H1 (cell line): ENCODE measurements around the gene IL36G. TPM values are rescaled to one million over a fixed set of nuclear protein-coding genes. Genes with fewer than 3 reads are reported as not detected.

ENCODE experiments used
- CTCF ChIA-PET: fragments of 300-600 bp; sonication (Branson Sonifier 250); formaldehyde crosslinking; loops from one replicate; lab custom pipeline; 2021; ENCODE audit not compliant: partially characterized antibody; lab: Charles Lee
- POLR2A ChIA-PET: fragments of 300-600 bp; sonication (Branson Sonifier 250); formaldehyde crosslinking; loops from one replicate; lab custom pipeline; 2021; ENCODE audit warnings: inconsistent platforms; ENCODE audit not compliant: partially characterized antibody; lab: Charles Lee
- DNase-seq, 2 experiments: peaks; one replicate each; pipeline versions ENCODE4 v3.0.0 to v3.0.0-alpha.2; 2010 to 2022; ENCODE audit warnings: low spot score in 2 of 2, low read depth in 1 of 2, mixed read lengths in 1 of 2
- FAIRE-seq: peaks from 2 replicates; lab custom pipeline; 2011; peaks lifted over from hg19 to GRCh38; lab: Jason Lieb, UNC
- H2AFZ ChIP-seq: 2 replicates; pipeline ENCODE4 v1.8.1; 2012; ENCODE audit warnings: low read length, inconsistent platforms
- H2AK5ac ChIP-seq: 2 replicates; pipeline ENCODE4 v1.6.1; 2013; ENCODE audit warnings: low read depth, low read length
- H2BK120ac ChIP-seq: replicated peaks from 2 replicates; pipeline ENCODE3; 2013; ENCODE audit warnings: low read depth, low read length, inconsistent platforms
- H2BK12ac ChIP-seq: 2 replicates; pipeline ENCODE4 v1.6.1; 2013; ENCODE audit warnings: low read depth, low read length
- H2BK15ac ChIP-seq: 2 replicates; pipeline ENCODE4 v1.6.1; 2013; ENCODE audit warnings: low read length
- H2BK20ac ChIP-seq: 2 replicates; pipeline ENCODE4 v1.6.1; 2013; ENCODE audit warnings: low read length
- H2BK5ac ChIP-seq: 2 replicates; pipeline ENCODE4 v1.6.1; 2013; ENCODE audit warnings: low read depth, low read length
- H3K14ac ChIP-seq: 2 replicates; pipeline ENCODE4 v1.6.1; 2013; ENCODE audit warnings: inconsistent platforms; ENCODE audit not compliant: insufficient read length
- H3K18ac ChIP-seq: 2 replicates; pipeline ENCODE4 v1.6.1; 2013; ENCODE audit warnings: low read length; ENCODE audit errors: extremely low read depth
- H3K23ac ChIP-seq: 2 replicates; pipeline ENCODE4 v1.6.1; 2013; ENCODE audit warnings: inconsistent platforms; ENCODE audit not compliant: insufficient read length
- H3K23me2 ChIP-seq: 2 replicates; pipeline ENCODE4 v1.6.1; 2013; ENCODE audit warnings: low read depth, low read length
- H3K27ac ChIP-seq: 2 replicates; pipeline ENCODE4 v1.6.1; 2011; ENCODE audit warnings: low read depth, low read length, inconsistent platforms
- H3K27me3 ChIP-seq, 4 experiments: replicated peaks in 1 of 4; 1 replicate in 1 of 4; 2 replicates in 3 of 4; pipeline versions ENCODE4 v1.6.1 to v1.8.1; 2011 to 2013; ENCODE audit warnings: low read length in 3 of 4, mild to moderate bottlenecking in 3 of 4, inconsistent platforms in 2 of 4, mixed read lengths in 2 of 4, moderate library complexity in 1 of 4; ENCODE audit not compliant: control insufficient read depth in 3 of 4, insufficient read depth in 3 of 4; ENCODE audit errors: extremely low read depth in 1 of 4
- H3K36me3 ChIP-seq, 4 experiments: 2 replicates each; pipeline versions ENCODE4 v1.6.1 to v1.8.1; 2011 to 2013; ENCODE audit warnings: mild to moderate bottlenecking in 4 of 4, low read length in 3 of 4, moderate library complexity in 2 of 4, control low read depth in 1 of 4, inconsistent platforms in 1 of 4; ENCODE audit not compliant: insufficient read depth in 4 of 4, control insufficient read depth in 2 of 4
- H3K4ac ChIP-seq: replicated peaks from 2 replicates; pipeline ENCODE3; 2013; ENCODE audit warnings: low read length, low read depth, mixed read lengths, inconsistent platforms; ENCODE audit not compliant: insufficient read length
- H3K4me1 ChIP-seq, 4 experiments: replicated peaks in 1 of 4; 1 replicate in 1 of 4; 2 replicates in 3 of 4; pipeline versions ENCODE4 v1.6.1 to v1.8.1; 2011 to 2013; ENCODE audit warnings: low read length in 3 of 4, inconsistent platforms in 2 of 4, mixed read lengths in 1 of 4; ENCODE audit not compliant: insufficient read depth in 4 of 4, control insufficient read depth in 3 of 4
- H3K4me2 ChIP-seq, 2 experiments: 2 replicates each; pipeline versions ENCODE4 v1.6.1 to v1.8.1; 2011 to 2013; ENCODE audit warnings: low read depth in 2 of 2, low read length in 2 of 2, control low read depth in 1 of 2, inconsistent platforms in 1 of 2, mild to moderate bottlenecking in 1 of 2; ENCODE audit not compliant: insufficient read depth in 1 of 2
- H3K4me3 ChIP-seq, 4 experiments: fragments of 200-600, 300-600 bp in 1 of 4; sonication (generic), shearing (Covaris generic), sonication (Bioruptor Twin) in 1 of 4; 2 replicates each; pipeline versions ENCODE4 v1.5.1 to v1.8.1; 2011 to 2016; ENCODE audit warnings: low read length in 4 of 4, low read depth in 3 of 4, control low read depth in 2 of 4, inconsistent platforms in 2 of 4, mild to moderate bottlenecking in 2 of 4, mixed read lengths in 1 of 4, moderate library complexity in 1 of 4; ENCODE audit not compliant: insufficient read depth in 2 of 4; ENCODE audit errors: extremely low read depth in 1 of 4
- H3K56ac ChIP-seq: replicated peaks from 2 replicates; pipeline ENCODE3; 2013; ENCODE audit warnings: low read depth, mild to moderate bottlenecking, mixed read lengths, low read length, inconsistent platforms; ENCODE audit not compliant: insufficient read length
- H3K79me1 ChIP-seq: 2 replicates; pipeline ENCODE4 v1.6.1; 2013; ENCODE audit warnings: low read depth, low read length, control low read depth
- H3K79me2 ChIP-seq, 2 experiments: 2 replicates each; pipeline versions ENCODE4 v1.6.1 to v1.8.1; 2012 to 2013; ENCODE audit warnings: low read length in 2 of 2, mild to moderate bottlenecking in 2 of 2, inconsistent platforms in 1 of 2; ENCODE audit not compliant: insufficient read depth in 2 of 2, control insufficient read depth in 1 of 2
- H3K9ac ChIP-seq, 4 experiments: replicated peaks in 1 of 4; 1 replicate in 1 of 4; 2 replicates in 3 of 4; pipeline versions ENCODE4 v1.6.1 to v1.8.1; 2011 to 2013; ENCODE audit warnings: low read depth in 3 of 4, low read length in 3 of 4, control low read depth in 2 of 4, mild to moderate bottlenecking in 2 of 4, moderate library complexity in 2 of 4, inconsistent platforms in 1 of 4; ENCODE audit errors: extremely low read depth in 1 of 4
- H3K9me3 ChIP-seq, 2 experiments: 2 replicates each; pipeline versions ENCODE4 v1.6.1 to v1.8.1; 2012 to 2013; ENCODE audit warnings: mild to moderate bottlenecking in 2 of 2, moderate library complexity in 2 of 2, control low read depth in 1 of 2, inconsistent platforms in 1 of 2, low read depth in 1 of 2, low read length in 1 of 2, mixed read lengths in 1 of 2; ENCODE audit not compliant: insufficient read depth in 2 of 2
- H4K20me1 ChIP-seq, 2 experiments: replicated peaks in 1 of 2; 2 replicates each; pipeline versions ENCODE3 to v1.8.1; 2011 to 2013; ENCODE audit warnings: inconsistent platforms in 2 of 2, low read length in 2 of 2, mild to moderate bottlenecking in 1 of 2; ENCODE audit not compliant: insufficient read depth in 2 of 2, control insufficient read depth in 1 of 2
- H4K5ac ChIP-seq: 2 replicates; pipeline ENCODE4 v1.6.1; 2013; ENCODE audit warnings: low read length, low read depth, mixed read lengths, inconsistent platforms; ENCODE audit not compliant: insufficient read length
- H4K8ac ChIP-seq: 2 replicates; pipeline ENCODE4 v1.8.0; 2013; ENCODE audit warnings: mild to moderate bottlenecking, moderate library complexity, low read length, inconsistent platforms; ENCODE audit not compliant: insufficient read depth; ENCODE audit errors: extremely low read depth
- H4K91ac ChIP-seq: replicated peaks from 2 replicates; pipeline ENCODE3; 2013; ENCODE audit warnings: low read length, mixed read lengths, inconsistent platforms; ENCODE audit not compliant: insufficient read length
- BRCA1 ChIP-seq: IDR thresholded peaks from 2 replicates; pipeline ENCODE4 v1.6.1; 2012; ENCODE audit warnings: low read depth, low read length, improper control_type of control experiment
- CTBP2 ChIP-seq: IDR thresholded peaks from 2 replicates; pipeline ENCODE4 v1.7.0; 2011; ENCODE audit warnings: borderline replicate concordance, mild to moderate bottlenecking, moderate library complexity, mixed read lengths, low read length; ENCODE audit not compliant: insufficient read depth, insufficient read length
- EGR1 ChIP-seq: IDR thresholded peaks from 2 replicates; pipeline ENCODE4 v1.6.1; 2011; ENCODE audit warnings: low read depth, low read length, borderline replicate concordance
- EP300 ChIP-seq, 2 experiments: IDR thresholded peaks; 1 replicate in 1 of 2; 2 replicates in 1 of 2; pipeline ENCODE4 v1.6.1; 2011 to 2012; ENCODE audit warnings: low read depth in 2 of 2, low read length in 2 of 2, mild to moderate bottlenecking in 2 of 2, borderline replicate concordance in 1 of 2, inconsistent platforms in 1 of 2, moderate library complexity in 1 of 2
- KDM1A ChIP-seq: fragments of 200-600, 300-600 bp; sonication (generic); IDR thresholded peaks from 2 replicates; pipeline ENCODE4 v1.7.1; 2016; ENCODE audit warnings: mild to moderate bottlenecking, low read length, borderline replicate concordance
- KDM4A ChIP-seq: IDR thresholded peaks from one replicate; pipeline ENCODE4 v1.7.1; 2012; ENCODE audit warnings: low read depth, mild to moderate bottlenecking, moderate library complexity, low read length, inconsistent platforms; ENCODE audit not compliant: severe bottlenecking
- MAX ChIP-seq: IDR thresholded peaks from 2 replicates; pipeline ENCODE4 v1.6.1; 2012; ENCODE audit warnings: inconsistent platforms
- RXRA ChIP-seq: IDR thresholded peaks from 2 replicates; pipeline ENCODE4 v1.6.1; 2011; ENCODE audit warnings: low read depth, mild to moderate bottlenecking, low read length, moderate library complexity; ENCODE audit not compliant: insufficient read depth
- SIX5 ChIP-seq: IDR thresholded peaks from 2 replicates; pipeline ENCODE4 v1.6.1; 2011; ENCODE audit warnings: mild to moderate bottlenecking, low read depth, low read length
- TCF12 ChIP-seq: IDR thresholded peaks from 2 replicates; pipeline ENCODE4 v1.6.1; 2011; ENCODE audit warnings: low read depth, mild to moderate bottlenecking, low read length
- WGBS, 2 experiments: shearing (Covaris generic) in 1 of 2; methylation state at CpG; one replicate each; pipeline versions ENCODE4 v1.1.6 to v1.1.7; 2013 to 2015; ENCODE audit warnings: low lambda C conversion rate in 2 of 2, mixed read lengths in 2 of 2, inconsistent platforms in 1 of 2, low coverage in 1 of 2, missing lambda C conversion rate in 1 of 2; ENCODE audit not compliant: insufficient replicate concordance in 2 of 2, insufficient coverage in 1 of 2, insufficient read length in 1 of 2; ENCODE audit errors: extremely low coverage in 1 of 2, missing lambda C conversion rate in 1 of 2; 5-methylcytosine and 5-hydroxymethylcytosine counted together
- polyA plus RNA-seq, 7 experiments: library from polyadenylated mRNA; depleted of rRNA in 3 of 7; stranded (reverse) in 5 of 7; unstranded in 2 of 7; fragments of >200 nt in 5 of 7; fragments of 200-250 nt in 2 of 7; gene quantifications; 1 replicate in 5 of 7; 2 replicates in 1 of 7; 4 replicates in 1 of 7; pipeline versions ENCODE4 v1.2.1 to v1.2.3, GENCODE V29; 2011 to 2013; ENCODE audit warnings: missing spikeins in 2 of 7, mixed read lengths in 2 of 7
- total RNA-seq: library from RNA; stranded (reverse); fragmentation: NEBNext Ultra II Directional; extraction: Animal tissue kit (Norgen Biotek cat#: 25700); gene quantifications from 2 replicates; pipeline ENCODE4 v1.2.1, GENCODE V29; 2021

The IL36G gene
- total and polyA plus RNA-seq, 2 of the 8 experiments (the other 6 are each of a cell fraction or from before 2014, with no cell fraction given) = 0.39 TPM; not detected in 1

- no peak for TF ChIP-seq EGR1
- no peak for TF ChIP-seq SIX5
- no peak for TF ChIP-seq MAX
- no peak for TF ChIP-seq EP300 (IDR thresholded peaks at IDR 0.05; ENCODE audit: borderline replicate concordance in 1 of 2, low read depth in 2 of 2, low read length in 2 of 2)
- TF ChIP-seq KDM4A = no peak
- TF ChIP-seq BRCA1 = no peak
- no peak for TF ChIP-seq KDM1A
- TF ChIP-seq TCF12 = no peak
- no peak for TF ChIP-seq CTBP2
- no peak for TF ChIP-seq RXRA
- TF ChIP-seq, all 59 proteins: peak for 0
- H3K4me1 ChIP-seq = no peaks in the 10 kb centered on the region
These were observed 7.3 kb downstream of the IL36G start for GRCh38 chr2:112985090-112985489.

More at GRCh38 chr2:112985090-112985489, 7.3 kb downstream of the IL36G start:
- no peaks in the 10 kb centered on the region for H3K36me3 ChIP-seq
- no peak overlapping the region for H2BK5ac ChIP-seq
- no peak overlapping the region for H3K14ac ChIP-seq
- ChIA-PET POLR2A (no interaction called here), CTCF (interaction anchor here (0.8 to 1.3 kb wide), 3 partner anchors 25 to 99 kb away, joined by 3 read pairs; no protein-coding TSS in a partner anchor)
- no peak overlapping the region for H3K4me3 ChIP-seq
- H4K91ac ChIP-seq = no peak overlapping the region
- H3K9me3 ChIP-seq = no peaks in the 10 kb centered on the region; a peak in 1 of 4 replicates
- no peak overlapping the region for H4K8ac ChIP-seq
- no peak overlapping the region for H2BK120ac ChIP-seq
- no peak overlapping the region for H2BK15ac ChIP-seq
- no peak overlapping the region for H3K4me2 ChIP-seq
- H3K79me2 ChIP-seq = no peaks in the 10 kb centered on the region
- no peak overlapping the region for H3K23ac ChIP-seq
- H3K23me2 ChIP-seq = no peaks in the 10 kb centered on the region
- no peak overlapping the region for H2AFZ ChIP-seq
- H4K5ac ChIP-seq = no peak overlapping the region
- H3K18ac ChIP-seq = no peak overlapping the region
- no peak overlapping the region for H2BK20ac ChIP-seq
- H2BK12ac ChIP-seq = no peak overlapping the region
- H2AK5ac ChIP-seq = no peak overlapping the region
- FAIRE-seq (no peak), DNase-seq (no peak)
- 95% methylated on average over 5 of the region's 5 CpGs; no CpG with 5 or more reads in 1 of the 2 experiments for WGBS, 2 experiments
- no peak overlapping the region for H3K56ac ChIP-seq
- no peak overlapping the region for H3K27ac ChIP-seq
- no peak overlapping the region for H3K9ac ChIP-seq
- H4K20me1 ChIP-seq = no peaks in the 10 kb centered on the region
- no peaks in the 10 kb centered on the region; a peak in 1 of 7 replicates for H3K27me3 ChIP-seq
- no peaks in the 10 kb centered on the region for H3K79me1 ChIP-seq
- H3K4ac ChIP-seq = no peak overlapping the region
